ENCODE results near the gene RNF213.

GRCh38 chr17:80216473-80217456, 43.9 kb upstream of the RNF213 start:
- TF ChIP-seq SUZ12 (IDR thresholded peaks at IDR 0.05; ENCODE audit: extremely low read depth, insufficient read depth, insufficient read length) (no peak), ZNF274 (IDR thresholded peaks at IDR 0.05; ENCODE audit: low read depth, low read length) (no peak)
